Hepatocyte (in vitro differentiated cells): ENCODE results near the gene TAF1C. TPM values are rescaled to one million over a fixed set of nuclear protein-coding genes. Genes with fewer than 3 reads are reported as not detected.

Source experiments
- DNase-seq: peaks from one replicate; pipeline ENCODE4 v3.0.0-alpha.2; 2016; ENCODE audit warnings: low spot score
- H2AFZ ChIP-seq: fragments of 200-600 bp; sonication (generic); 2 replicates; pipeline ENCODE4 v1.6.0; 2016; ENCODE audit warnings: antibody characterized with exemption, mild to moderate bottlenecking
- H3K27ac ChIP-seq: fragments of 200-600 bp; sonication (generic); 2 replicates; pipeline ENCODE4 v1.5.1; 2016; ENCODE audit warnings: mild to moderate bottlenecking
- H3K27me3 ChIP-seq: fragments of 200-600 bp; sonication (generic); 2 replicates; pipeline ENCODE4 v1.6.1; 2016
- H3K36me3 ChIP-seq: fragments of 200-600 bp; sonication (generic); replicated peaks from 2 replicates; pipeline ENCODE4 v1.5.1; 2016; ENCODE audit warnings: low read depth; ENCODE audit not compliant: insufficient read depth
- H3K4me1 ChIP-seq: fragments of 200-600 bp; sonication (generic); 2 replicates; pipeline ENCODE4 v1.5.1; 2016; ENCODE audit warnings: mild to moderate bottlenecking, moderate library complexity; ENCODE audit not compliant: insufficient read depth
- H3K4me2 ChIP-seq: fragments of 200-600 bp; sonication (generic); 2 replicates; pipeline ENCODE4 v1.6.0; 2016
- H3K4me3 ChIP-seq: fragments of 200-600 bp; sonication (generic); 2 replicates; pipeline ENCODE4 v1.5.1; 2016; ENCODE audit warnings: mild to moderate bottlenecking
- H3K79me2 ChIP-seq: fragments of 200-600 bp; sonication (generic); 2 replicates; pipeline ENCODE4 v1.6.0; 2017; ENCODE audit warnings: mild to moderate bottlenecking
- H3K9me2 ChIP-seq: fragments of 200-600 bp; sonication (generic); replicated peaks from 2 replicates; pipeline ENCODE4 v1.6.0; 2017; ENCODE audit warnings: mild to moderate bottlenecking; ENCODE audit not compliant: insufficient read depth
- H3K9me3 ChIP-seq: fragments of 200-600 bp; sonication (generic); 2 replicates; pipeline ENCODE4 v1.5.1; 2016; ENCODE audit warnings: low read depth, mild to moderate bottlenecking
- H4K20me1 ChIP-seq: fragments of 200-600 bp; sonication (generic); 2 replicates; pipeline ENCODE4 v1.6.0; 2016; ENCODE audit warnings: mild to moderate bottlenecking; ENCODE audit not compliant: insufficient read depth, poor library complexity, severe bottlenecking
- EZH2 ChIP-seq: fragments of 200-600 bp; sonication (generic); IDR thresholded peaks from 2 replicates; pipeline ENCODE4 v1.6.1; 2016; ENCODE audit warnings: antibody characterized with exemption, mild to moderate bottlenecking, borderline replicate concordance
- EZH2phosphoT487 ChIP-seq: fragments of 200-600 bp; sonication (generic); IDR thresholded peaks from one replicate; pipeline ENCODE4 v1.6.1; 2018; ENCODE audit warnings: antibody characterized with exemption, mild to moderate bottlenecking, low read depth, moderate library complexity; ENCODE audit not compliant: unreplicated experiment, severe bottlenecking
- WGBS: methylation state at CpG from one replicate; pipeline ENCODE4 v1.1.6; 2016; ENCODE audit warnings: low lambda C conversion rate; ENCODE audit errors: missing lambda C conversion rate; 5-methylcytosine and 5-hydroxymethylcytosine counted together
- polyA plus RNA-seq: library from polyadenylated mRNA; unstranded; fragments of >200 nt; fragmentation: Nextera tagmentation; extraction: Ambion mirVana; gene quantifications from 2 replicates; pipeline ENCODE4 v1.2.1, GENCODE V29; 2016
- total RNA-seq: library from RNA; depleted of rRNA; stranded (reverse); fragments of >200 nt; gene quantifications from 2 replicates; pipeline ENCODE4 v1.2.3, GENCODE V29; 2014
- TF ChIP-seq, protein P1 (sequence below): fragments of 200-600 bp; sonication (generic); IDR thresholded peaks from 2 replicates; pipeline ENCODE4 v1.5.1; 2016; ENCODE audit warnings: antibody characterized with exemption, mild to moderate bottlenecking; ENCODE audit not compliant: poor library complexity

The TAF1C gene
- total and polyA plus RNA-seq, 2 experiments from 2014 or later = 30.2 to 39.2 TPM

DNA sequence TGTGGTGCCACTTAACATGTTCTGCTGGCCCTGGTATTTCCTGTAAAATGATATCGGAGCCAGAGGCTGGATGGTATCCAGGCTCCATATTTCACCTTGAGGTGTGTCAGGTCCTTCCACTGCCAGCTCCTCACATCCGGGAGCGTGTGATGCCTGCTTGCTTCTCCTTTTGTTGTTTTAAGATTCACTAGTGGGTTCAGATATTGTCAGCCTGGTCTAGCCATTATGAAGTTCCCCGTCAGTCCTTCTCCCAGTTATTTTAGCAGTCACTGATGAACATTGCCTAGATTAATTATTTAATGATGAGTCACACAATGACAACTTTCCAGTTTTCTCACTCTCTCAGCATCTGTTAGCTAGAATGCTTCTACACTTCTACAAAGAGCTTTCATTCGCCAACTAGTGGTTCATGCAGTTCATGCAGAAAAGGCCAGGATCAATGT lies 30.5 kb downstream of the TAF1C start:
- Histone ChIP-seq H3K4me3 (no peak overlapping the region), H3K4me1 (no peaks in the 10 kb centered on the region), H3K36me3 (no peaks in the 10 kb centered on the region), H2AFZ (no peak overlapping the region), H3K79me2 (no peaks in the 10 kb centered on the region), H3K4me2 (no peak overlapping the region), H3K9me3 (no peaks in the 10 kb centered on the region), H3K9me2 (no peaks in the 10 kb centered on the region), H3K27me3 (peaks cover 3% of the 10 kb centered on the region), H3K27ac (no peak overlapping the region), H4K20me1 (no peaks in the 10 kb centered on the region)
- 88% methylated on average over 5 of the region's 5 CpGs for WGBS
- TF ChIP-seq, protein P1, sequence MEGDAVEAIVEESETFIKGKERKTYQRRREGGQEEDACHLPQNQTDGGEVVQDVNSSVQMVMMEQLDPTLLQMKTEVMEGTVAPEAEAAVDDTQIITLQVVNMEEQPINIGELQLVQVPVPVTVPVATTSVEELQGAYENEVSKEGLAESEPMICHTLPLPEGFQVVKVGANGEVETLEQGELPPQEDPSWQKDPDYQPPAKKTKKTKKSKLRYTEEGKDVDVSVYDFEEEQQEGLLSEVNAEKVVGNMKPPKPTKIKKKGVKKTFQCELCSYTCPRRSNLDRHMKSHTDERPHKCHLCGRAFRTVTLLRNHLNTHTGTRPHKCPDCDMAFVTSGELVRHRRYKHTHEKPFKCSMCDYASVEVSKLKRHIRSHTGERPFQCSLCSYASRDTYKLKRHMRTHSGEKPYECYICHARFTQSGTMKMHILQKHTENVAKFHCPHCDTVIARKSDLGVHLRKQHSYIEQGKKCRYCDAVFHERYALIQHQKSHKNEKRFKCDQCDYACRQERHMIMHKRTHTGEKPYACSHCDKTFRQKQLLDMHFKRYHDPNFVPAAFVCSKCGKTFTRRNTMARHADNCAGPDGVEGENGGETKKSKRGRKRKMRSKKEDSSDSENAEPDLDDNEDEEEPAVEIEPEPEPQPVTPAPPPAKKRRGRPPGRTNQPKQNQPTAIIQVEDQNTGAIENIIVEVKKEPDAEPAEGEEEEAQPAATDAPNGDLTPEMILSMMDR = no peak
- TF ChIP-seq EZH2 = no peak
- TF ChIP-seq EZH2phosphoT487 = no peak
- no peak for DNase-seq

DNA sequence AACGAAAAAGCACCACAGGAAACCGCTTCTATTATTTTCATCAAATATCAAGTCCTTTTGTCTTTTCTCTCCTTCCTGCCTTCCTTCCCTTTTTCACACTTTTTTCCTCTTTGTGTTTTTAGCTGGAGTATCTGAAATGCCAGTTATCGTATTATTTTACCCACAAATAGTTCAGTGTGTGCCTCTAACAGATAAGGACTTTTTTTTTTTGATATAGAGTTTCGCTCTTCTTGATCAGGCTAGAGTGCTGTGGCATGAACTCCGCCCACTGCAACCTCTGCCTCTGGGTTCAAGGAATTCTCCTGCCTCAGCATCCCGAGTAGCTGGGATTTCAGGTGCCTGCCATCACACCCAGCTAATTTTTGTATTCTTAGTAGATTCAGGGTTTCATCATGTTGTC lies 31.1 kb downstream of the TAF1C start:
- Histone ChIP-seq H3K79me2 (no peaks in the 10 kb centered on the region), H3K4me2 (no peak overlapping the region), H2AFZ (no peak overlapping the region), H3K4me3 (no peak overlapping the region), H3K27me3 (peaks cover 3% of the 10 kb centered on the region), H3K4me1 (no peaks in the 10 kb centered on the region), H4K20me1 (no peaks in the 10 kb centered on the region), H3K9me2 (no peaks in the 10 kb centered on the region), H3K36me3 (no peaks in the 10 kb centered on the region), H3K27ac (no peak overlapping the region), H3K9me3 (no peaks in the 10 kb centered on the region)
- TF ChIP-seq EZH2phosphoT487 (no peak), EZH2 (no peak)
- WGBS = 92% methylated on average over 6 of the region's 6 CpGs
- DNase-seq = no peak

DNA sequence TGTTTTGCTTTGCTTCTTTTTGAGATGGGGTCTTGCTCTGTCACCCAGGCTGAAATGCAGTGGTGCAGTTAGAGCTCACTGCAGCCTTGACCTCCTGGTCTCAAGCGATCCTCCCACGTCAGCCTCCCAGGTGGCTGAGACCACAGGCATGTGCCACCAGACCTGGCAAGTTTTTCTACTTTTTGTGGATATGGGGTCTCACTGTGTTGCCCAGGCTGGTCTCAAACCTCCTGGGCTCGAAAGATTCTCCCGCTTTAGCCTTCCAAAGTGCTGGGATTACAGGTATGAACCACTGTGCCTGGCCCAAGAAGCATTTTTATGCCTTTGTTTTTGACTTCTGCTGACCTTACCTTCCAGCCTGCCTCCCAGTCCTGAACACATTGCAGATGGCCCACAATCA lies 31.6 kb downstream of the TAF1C start:
- Histone ChIP-seq H3K9me2 (no peaks in the 10 kb centered on the region), H3K4me1 (no peaks in the 10 kb centered on the region), H3K4me3 (no peak overlapping the region), H3K79me2 (no peaks in the 10 kb centered on the region), H3K27ac (no peak overlapping the region), H3K36me3 (no peaks in the 10 kb centered on the region), H3K4me2 (no peak overlapping the region), H3K9me3 (no peaks in the 10 kb centered on the region), H2AFZ (no peak overlapping the region), H3K27me3 (peaks cover 3% of the 10 kb centered on the region), H4K20me1 (no peaks in the 10 kb centered on the region)
- DNase-seq = no peak
- TF ChIP-seq EZH2phosphoT487 = no peak
- TF ChIP-seq, protein P1 = no peak
- TF ChIP-seq EZH2 = no peak
- 95% methylated on average over 4 of the region's 4 CpGs for WGBS

DNA sequence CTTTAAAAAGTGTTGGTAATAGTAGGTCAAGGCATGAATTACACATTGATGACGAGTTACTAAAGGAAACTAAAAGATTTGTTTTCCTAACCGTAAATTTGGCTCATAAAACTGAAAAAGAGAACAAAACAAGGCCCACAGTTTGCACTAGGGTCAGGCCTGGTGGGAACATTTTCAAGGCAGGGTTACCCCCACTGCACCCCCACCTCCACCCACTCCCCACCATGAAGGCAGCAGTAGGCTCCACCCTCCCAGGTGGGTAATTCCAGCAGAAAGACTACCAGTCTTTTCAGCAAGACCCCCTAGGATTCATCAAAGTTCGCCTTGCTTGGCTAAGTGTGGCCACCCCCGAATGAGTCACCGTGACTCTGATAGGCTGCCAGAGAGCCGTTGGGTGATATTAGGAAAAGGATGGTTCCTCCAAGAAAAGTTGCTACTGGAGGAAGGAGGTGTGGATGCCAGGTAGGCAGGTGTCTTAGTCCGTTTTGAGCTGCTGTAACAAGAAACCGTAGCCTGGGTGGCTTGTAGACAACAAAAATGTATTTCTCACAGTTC lies 33.1 kb downstream of the TAF1C start:
- no peak overlapping the region for H3K4me2 ChIP-seq
- no peak overlapping the region for H3K27ac ChIP-seq
- no peaks in the 10 kb centered on the region for H3K4me1 ChIP-seq
- DNase-seq = no peak
- no peaks in the 10 kb centered on the region for H4K20me1 ChIP-seq
- H3K9me3 ChIP-seq = no peaks in the 10 kb centered on the region
- 73% methylated on average over 8 of the region's 8 CpGs for WGBS
- H3K27me3 ChIP-seq = no peaks in the 10 kb centered on the region
- no peaks in the 10 kb centered on the region for H3K36me3 ChIP-seq
- H3K9me2 ChIP-seq = no peaks in the 10 kb centered on the region
- no peaks in the 10 kb centered on the region for H3K79me2 ChIP-seq
- TF ChIP-seq, protein P1 = no peak
- no peak for TF ChIP-seq EZH2phosphoT487
- TF ChIP-seq EZH2 = no peak
- no peak overlapping the region for H2AFZ ChIP-seq
- H3K4me3 ChIP-seq = no peak overlapping the region
